Breast epithelium (tissue), 4 donors: ENCODE measurements around the gene SMIM13. TPM values are rescaled to one million over a fixed set of nuclear protein-coding genes. Genes with fewer than 3 reads are reported as not detected.

Experiments used
- DNase-seq, 2 donors: peaks; one replicate each; pipeline ENCODE4 v3.0.0-alpha.2; 2019; ENCODE audit warnings: low spot score in 2 of 2
- H3K27ac ChIP-seq, 2 donors: fragments of 200-600 bp; sonication (generic) in 1 of 2; one replicate each; pipeline ENCODE4 v1.5.1; 2016 to 2019; ENCODE audit warnings: mild to moderate bottlenecking in 1 of 2
- H3K27me3 ChIP-seq, 2 donors: fragments of 200-600 bp; sonication (generic) in 1 of 2; one replicate each; pipeline versions ENCODE4 v1.5.1 to v1.6.0; 2017 to 2019; ENCODE audit warnings: control low read depth in 1 of 2, mild to moderate bottlenecking in 1 of 2
- H3K36me3 ChIP-seq: fragments of 200-600 bp; one replicate; pipeline ENCODE4 v1.5.1; 2019
- H3K4me1 ChIP-seq, 2 donors: fragments of 200-600 bp; sonication (generic); one replicate each; pipeline ENCODE4 v1.5.1; 2016 to 2019; ENCODE audit warnings: control low read depth in 1 of 2
- H3K4me3 ChIP-seq, 3 donors: fragments of 200-600 bp; sonication (generic); 1 replicate in 2 of 3; 2 replicates in 1 of 3; pipeline ENCODE4 v1.5.1; 2016 to 2019; ENCODE audit warnings: mild to moderate bottlenecking in 3 of 3, moderate library complexity in 2 of 3
- H3K9me3 ChIP-seq, 2 donors: fragments of 200-600 bp; sonication (generic) in 1 of 2; one replicate each; pipeline ENCODE4 v1.5.1; 2016 to 2019; ENCODE audit warnings: control low read depth in 1 of 2
- POLR2A ChIP-seq: fragments of 450-650 bp; IDR thresholded peaks from one replicate; pipeline ENCODE4 v1.6.1; 2016; ENCODE audit warnings: antibody characterized with exemption, mild to moderate bottlenecking, moderate library complexity
- POLR2AphosphoS5 ChIP-seq, 3 donors: sonication (generic); formaldehyde crosslinking; IDR thresholded peaks; one replicate each; pipeline ENCODE4 v1.6.1; 2017; ENCODE audit warnings: antibody characterized with exemption in 3 of 3
- intact Hi-C: fragments of 100-400 bp; cut with DNase I; formaldehyde crosslinking; loops from one replicate; pipeline ENCODE4 v1.15.1; 2023; ENCODE audit warnings: low total_unique reads
- total RNA-seq, 3 donors: library from RNA; depleted of rRNA; stranded (reverse); fragments of >200 nt; gene quantifications; one replicate each; pipeline ENCODE4 v1.1.0, GENCODE V29; 2016
- TF ChIP-seq, protein P1 (sequence below), 3 donors: fragments of 450-650 bp; IDR thresholded peaks; one replicate each; pipeline ENCODE4 v1.5.1; 2016 to 2017; ENCODE audit warnings: antibody characterized with exemption in 3 of 3, mild to moderate bottlenecking in 3 of 3, moderate library complexity in 3 of 3

SMIM13 gene
- total RNA-seq, 3 donors from 2014 or later, result 5.3 to 7.6 (median 6.2) TPM

DNA sequence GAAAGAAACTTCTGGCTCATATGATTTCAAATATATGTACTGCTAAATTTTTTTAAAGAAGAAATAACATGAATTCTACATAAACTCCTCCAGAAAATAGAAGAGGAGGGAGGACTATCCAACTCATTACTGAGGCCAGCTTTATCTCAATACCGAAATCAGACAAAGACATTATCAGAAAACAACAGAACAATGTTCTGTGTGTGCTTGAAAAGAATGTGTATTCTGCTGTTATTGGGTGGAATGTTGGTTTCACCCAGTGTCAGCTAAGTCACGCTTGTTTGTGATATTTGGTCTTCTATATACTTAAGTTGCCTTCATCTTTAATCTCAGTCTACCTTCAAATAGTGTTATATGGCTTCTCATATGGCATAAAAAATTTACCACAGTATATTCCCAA lies 30.9 kb upstream of the SMIM13 start:
- H3K4me3 ChIP-seq, result no peak overlapping the region
- no peaks in the 10 kb centered on the region for H3K36me3 ChIP-seq
- no peaks in the 10 kb centered on the region for H3K9me3 ChIP-seq
- no peak overlapping the region for H3K27ac ChIP-seq
- TF ChIP-seq, protein P1, sequence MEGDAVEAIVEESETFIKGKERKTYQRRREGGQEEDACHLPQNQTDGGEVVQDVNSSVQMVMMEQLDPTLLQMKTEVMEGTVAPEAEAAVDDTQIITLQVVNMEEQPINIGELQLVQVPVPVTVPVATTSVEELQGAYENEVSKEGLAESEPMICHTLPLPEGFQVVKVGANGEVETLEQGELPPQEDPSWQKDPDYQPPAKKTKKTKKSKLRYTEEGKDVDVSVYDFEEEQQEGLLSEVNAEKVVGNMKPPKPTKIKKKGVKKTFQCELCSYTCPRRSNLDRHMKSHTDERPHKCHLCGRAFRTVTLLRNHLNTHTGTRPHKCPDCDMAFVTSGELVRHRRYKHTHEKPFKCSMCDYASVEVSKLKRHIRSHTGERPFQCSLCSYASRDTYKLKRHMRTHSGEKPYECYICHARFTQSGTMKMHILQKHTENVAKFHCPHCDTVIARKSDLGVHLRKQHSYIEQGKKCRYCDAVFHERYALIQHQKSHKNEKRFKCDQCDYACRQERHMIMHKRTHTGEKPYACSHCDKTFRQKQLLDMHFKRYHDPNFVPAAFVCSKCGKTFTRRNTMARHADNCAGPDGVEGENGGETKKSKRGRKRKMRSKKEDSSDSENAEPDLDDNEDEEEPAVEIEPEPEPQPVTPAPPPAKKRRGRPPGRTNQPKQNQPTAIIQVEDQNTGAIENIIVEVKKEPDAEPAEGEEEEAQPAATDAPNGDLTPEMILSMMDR (IDR thresholded peaks at IDR 0.05), result no peak
- TF ChIP-seq POLR2A (no peak), POLR2AphosphoS5 (IDR thresholded peaks at IDR 0.05) (no peak)
- intact Hi-C loops, result no loop called here
- H3K27me3 ChIP-seq, result no peaks in the 10 kb centered on the region
- DNase-seq, result no peak
- no peaks in the 10 kb centered on the region for H3K4me1 ChIP-seq

- no peaks in the 10 kb centered on the region for H3K4me1 ChIP-seq
- H3K36me3 ChIP-seq, result no peaks in the 10 kb centered on the region
- no peak for TF ChIP-seq POLR2AphosphoS5 (IDR thresholded peaks at IDR 0.05)
- no peak for TF ChIP-seq POLR2A
- TF ChIP-seq, protein P1 (IDR thresholded peaks at IDR 0.05), result no peak
- H3K27ac ChIP-seq, result no peak overlapping the region
- DNase-seq, result no peak
- no peaks in the 10 kb centered on the region for H3K9me3 ChIP-seq
- no peaks in the 10 kb centered on the region for H3K27me3 ChIP-seq
- no peak overlapping the region for H3K4me3 ChIP-seq
- intact Hi-C loops, result no loop called here
These were observed 28.8 kb upstream of the SMIM13 start for GRCh38 chr6:11064836-11065235.

GRCh38 chr6:11065436-11066202 lies 28.0 kb upstream of the SMIM13 start:
- no peak overlapping the region for H3K4me3 ChIP-seq
- H3K9me3 ChIP-seq, result no peaks in the 10 kb centered on the region
- no peak overlapping the region for H3K27ac ChIP-seq
- no peaks in the 10 kb centered on the region for H3K36me3 ChIP-seq
- TF ChIP-seq POLR2A, result no peak
- TF ChIP-seq, protein P1 (IDR thresholded peaks at IDR 0.05), result no peak
- no peak for TF ChIP-seq POLR2AphosphoS5 (IDR thresholded peaks at IDR 0.05)
- no peaks in the 10 kb centered on the region for H3K4me1 ChIP-seq
- intact Hi-C loops, result no loop called here
- no peak for DNase-seq
- no peaks in the 10 kb centered on the region for H3K27me3 ChIP-seq

GRCh38 chr6:11066505-11067347 lies 26.9 kb upstream of the SMIM13 start:
- H3K4me1 ChIP-seq, result no peaks in the 10 kb centered on the region
- H3K4me3 ChIP-seq, result no peak overlapping the region
- TF ChIP-seq POLR2AphosphoS5 (IDR thresholded peaks at IDR 0.05) (no peak), POLR2A (no peak)
- TF ChIP-seq, protein P1 (IDR thresholded peaks at IDR 0.05), result no peak

DNA sequence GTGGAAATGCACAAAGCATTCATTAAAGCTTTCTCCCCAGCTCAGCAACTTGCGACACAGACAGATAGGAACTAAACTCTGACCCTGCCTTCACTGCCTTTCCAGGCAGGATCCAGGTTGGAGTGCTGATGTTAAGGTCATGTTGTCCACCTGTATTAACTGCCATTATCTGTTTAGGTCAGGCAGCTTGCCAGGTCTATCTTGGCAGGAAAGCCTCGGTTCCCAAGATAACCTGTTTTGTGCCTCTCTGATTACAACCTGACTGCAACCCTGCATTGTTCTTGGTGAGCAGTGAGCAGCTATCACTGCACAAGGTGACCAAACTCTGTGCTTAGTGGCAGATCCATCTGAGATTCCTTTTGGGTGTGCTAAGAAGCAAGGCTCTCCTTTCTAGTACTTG lies 26.3 kb upstream of the SMIM13 start:
- intact Hi-C loops, result no loop called here
- Histone ChIP-seq H3K4me3 (no peak overlapping the region), H3K9me3 (no peaks in the 10 kb centered on the region), H3K36me3 (no peaks in the 10 kb centered on the region), H3K27me3 (no peaks in the 10 kb centered on the region), H3K4me1 (no peaks in the 10 kb centered on the region), H3K27ac (no peak overlapping the region)
- TF ChIP-seq POLR2AphosphoS5 (IDR thresholded peaks at IDR 0.05), result no peak
- TF ChIP-seq POLR2A, result no peak
- TF ChIP-seq, protein P1 (IDR thresholded peaks at IDR 0.05), result no peak
- DNase-seq, result no peak

More at GRCh38 chr6:11066505-11067347, 26.9 kb upstream of the SMIM13 start:
- H3K9me3 ChIP-seq, result no peaks in the 10 kb centered on the region
- intact Hi-C loops, result no loop called here
- DNase-seq, result no peak
- no peaks in the 10 kb centered on the region for H3K36me3 ChIP-seq
- H3K27ac ChIP-seq, result no peak overlapping the region
- no peaks in the 10 kb centered on the region for H3K27me3 ChIP-seq
